ENCODE measurements around the gene TTF1.

TTF1 gene

DNA sequence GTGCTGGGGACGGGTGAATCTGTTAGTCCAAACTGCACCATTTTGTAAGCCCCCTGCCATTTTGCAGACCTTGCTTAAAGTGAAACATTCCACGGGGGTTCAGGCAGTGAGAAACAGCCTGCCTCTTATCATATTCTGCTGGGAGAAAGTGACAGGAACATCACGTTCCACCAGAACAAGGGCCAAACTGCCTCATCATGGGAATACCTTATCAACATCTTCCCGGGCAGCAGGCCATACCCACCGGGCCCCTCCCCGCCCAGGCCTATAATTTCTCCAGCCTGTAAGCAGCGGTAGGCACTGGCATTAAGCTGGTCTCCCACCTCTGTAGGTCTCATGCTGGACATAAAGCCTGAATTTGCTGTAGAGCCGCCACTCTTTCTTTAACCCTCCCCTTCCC is 1.9 kb upstream of the TTF1 start:
- Histone ChIP-seq H4K20me1 (ENCODE audit: insufficient read depth, low read length, poor library complexity, severe bottlenecking) (peaks cover 14% of the 10 kb centered on the region), H3F3A (ENCODE audit: low read depth) (peaks cover 9% of the 10 kb centered on the region), H3K27me3 (ENCODE audit: insufficient read depth, low read length, poor library complexity, severe bottlenecking) (peaks cover 7% of the 10 kb centered on the region), H2AFZ (ENCODE audit: low read length) (no peak overlapping the region), H3K79me2 (ENCODE audit: insufficient read depth, low read length) (peaks cover 23% of the 10 kb centered on the region), H3K4me2 (ENCODE audit: low read depth, low read length, poor library complexity, severe bottlenecking) (no peak overlapping the region), H3K4me1 (ENCODE audit: insufficient read depth, low read length, poor library complexity, severe bottlenecking) (peaks cover 26% of the 10 kb centered on the region), H3K9ac (ENCODE audit: low read depth, low read length, poor library complexity, severe bottlenecking) (no peak overlapping the region), H3K4me3 (ENCODE audit: low read length, poor library complexity, severe bottlenecking) (no peak overlapping the region), H3K9me3 (ENCODE audit: insufficient read depth, low read depth, low read length) (no peaks in the 10 kb centered on the region), H3K9me2 (replicated peaks; ENCODE audit: low read depth, low read length) (no peaks in the 10 kb centered on the region), H3K36me3 (ENCODE audit: insufficient read depth, low read length) (no peaks in the 10 kb centered on the region)
- TF ChIP-seq CTCF (conservative IDR thresholded peaks at IDR 0.05; ENCODE audit: low read length) (no peak), EZH2phosphoT487 (IDR thresholded peaks at IDR 0.05; ENCODE audit: borderline replicate concordance) (no peak)

DNA sequence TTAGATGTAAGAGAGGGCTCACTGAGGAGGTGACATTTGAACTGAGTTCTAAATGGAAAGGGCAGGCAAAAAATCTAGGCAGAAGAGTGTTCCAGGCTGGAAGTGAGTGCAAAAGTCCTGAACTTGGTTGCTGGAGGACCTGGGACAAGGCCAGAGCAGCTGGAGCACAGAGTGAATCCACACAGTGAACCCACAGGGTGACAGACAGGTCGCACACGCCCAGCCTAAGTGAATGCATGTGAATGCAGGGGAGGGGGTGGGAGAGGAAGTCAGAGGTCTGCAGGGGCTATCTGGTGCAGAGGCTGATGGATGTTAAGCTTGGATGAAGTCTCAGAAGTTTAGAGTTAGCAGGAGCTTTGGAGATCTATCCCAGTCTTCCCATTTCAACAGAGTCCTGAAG is 556 bp upstream of the TTF1 start:
- peaks cover 9% of the 10 kb centered on the region for H3F3A ChIP-seq (ENCODE audit: low read depth)
- no peak overlapping the region for H2AFZ ChIP-seq (ENCODE audit: low read length)
- H3K4me3 ChIP-seq (ENCODE audit: low read length, poor library complexity, severe bottlenecking) = peak overlapping the region; percentile 100

DNA sequence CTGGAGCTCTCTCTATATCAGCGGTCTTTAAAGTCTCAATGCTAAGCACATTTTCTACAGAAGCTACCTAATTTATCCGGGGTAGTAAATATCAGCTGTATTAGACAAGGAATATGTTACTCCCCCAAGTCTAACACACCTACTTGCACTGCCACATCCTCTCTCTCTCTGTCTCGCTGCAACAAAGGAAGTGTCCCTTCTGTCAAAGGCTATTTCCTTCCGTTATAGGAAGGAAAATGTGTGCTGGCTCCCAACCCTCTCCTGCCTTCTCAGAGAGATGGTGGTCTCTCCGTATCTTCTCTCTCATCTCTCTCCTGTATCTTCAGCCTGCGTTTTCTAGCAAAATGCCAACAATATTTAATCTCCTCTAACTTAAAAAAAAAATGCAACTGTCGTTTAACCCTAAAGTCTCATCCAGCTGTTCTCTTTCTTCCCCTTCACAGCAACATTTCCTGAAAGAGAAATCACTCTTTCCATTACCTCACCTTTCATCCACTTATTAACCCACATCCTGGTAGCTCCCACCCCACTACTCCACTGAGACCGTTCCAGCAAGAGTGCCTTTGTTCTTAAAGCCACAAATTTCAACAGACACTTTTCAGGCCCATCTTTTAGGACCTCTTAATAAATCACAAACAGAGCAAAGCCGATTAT is 2.3 kb downstream of the TTF1 start:
- Histone ChIP-seq H3K9me2 (replicated peaks; ENCODE audit: low read depth, low read length) (no peaks in the 10 kb centered on the region), H4K20me1 (ENCODE audit: insufficient read depth, low read length, poor library complexity, severe bottlenecking) (peaks cover 35% of the 10 kb centered on the region), H3K27me3 (ENCODE audit: insufficient read depth, low read length, poor library complexity, severe bottlenecking) (peaks cover 7% of the 10 kb centered on the region), H3K9me3 (ENCODE audit: insufficient read depth, low read depth, low read length) (no peaks in the 10 kb centered on the region), H3K79me2 (ENCODE audit: insufficient read depth, low read length) (peaks cover 62% of the 10 kb centered on the region), H2AFZ (ENCODE audit: low read length) (no peak overlapping the region), H3K4me3 (ENCODE audit: low read length, poor library complexity, severe bottlenecking) (peak overlapping the region; percentile 100), H3K9ac (ENCODE audit: low read depth, low read length, poor library complexity, severe bottlenecking) (peak overlapping the region; percentile 96), H3K4me2 (ENCODE audit: low read depth, low read length, poor library complexity, severe bottlenecking) (peak overlapping the region; percentile 100), H3F3A (ENCODE audit: low read depth) (peaks cover 9% of the 10 kb centered on the region), H3K4me1 (ENCODE audit: insufficient read depth, low read length, poor library complexity, severe bottlenecking) (peaks cover 46% of the 10 kb centered on the region), H3K36me3 (ENCODE audit: insufficient read depth, low read length) (peaks cover 34% of the 10 kb centered on the region)
- TF ChIP-seq EZH2phosphoT487 (IDR thresholded peaks at IDR 0.05; ENCODE audit: borderline replicate concordance) (no peak), CTCF (conservative IDR thresholded peaks at IDR 0.05; ENCODE audit: low read length) (no peak)

More for the DNA sequence above, 556 bp upstream of the TTF1 start:
- Histone ChIP-seq H3K36me3 (ENCODE audit: insufficient read depth, low read length) (peaks cover 10% of the 10 kb centered on the region), H3K4me2 (ENCODE audit: low read depth, low read length, poor library complexity, severe bottlenecking) (peak overlapping the region; percentile 100), H4K20me1 (ENCODE audit: insufficient read depth, low read length, poor library complexity, severe bottlenecking) (peaks cover 24% of the 10 kb centered on the region), H3K9ac (ENCODE audit: low read depth, low read length, poor library complexity, severe bottlenecking) (peak overlapping the region; percentile 96), H3K9me3 (ENCODE audit: insufficient read depth, low read depth, low read length) (no peaks in the 10 kb centered on the region), H3K4me1 (ENCODE audit: insufficient read depth, low read length, poor library complexity, severe bottlenecking) (peaks cover 36% of the 10 kb centered on the region), H3K9me2 (replicated peaks; ENCODE audit: low read depth, low read length) (no peaks in the 10 kb centered on the region), H3K79me2 (ENCODE audit: insufficient read depth, low read length) (peaks cover 36% of the 10 kb centered on the region), H3K27me3 (ENCODE audit: insufficient read depth, low read length, poor library complexity, severe bottlenecking) (peaks cover 7% of the 10 kb centered on the region)
- no peak for TF ChIP-seq CTCF (conservative IDR thresholded peaks at IDR 0.05; ENCODE audit: low read length)
- TF ChIP-seq EZH2phosphoT487 (IDR thresholded peaks at IDR 0.05; ENCODE audit: borderline replicate concordance) = no peak
